Measurements from ENCODE around the gene ZG16.

Gene ZG16

GRCh38 chr16:29812754-29813643 is 34.9 kb downstream of the ZG16 start:
- Histone ChIP-seq H3K27me3 (ENCODE audit: low read depth) (no peaks in the 10 kb centered on the region), H3K9me3 (no peaks in the 10 kb centered on the region), H3K4me1 (peaks cover 38% of the 10 kb centered on the region), H3K4me3 (peak overlapping the region; percentile 54), H3K36me3 (replicated peaks) (peaks cover 26% of the 10 kb centered on the region)
- in situ Hi-C loops (cut with MboI; ENCODE audit: low sequenced_read_pairs) = no loop called here
- no peak for DNase-seq (ENCODE audit: low spot score in 2 of 2)

GRCh38 chr16:29813644-29814562 is 35.8 kb downstream of the ZG16 start:
- in situ Hi-C loops (cut with MboI; ENCODE audit: low sequenced_read_pairs) = no loop called here
- Histone ChIP-seq H3K9me3 (no peaks in the 10 kb centered on the region), H3K27me3 (ENCODE audit: low read depth) (no peaks in the 10 kb centered on the region), H3K4me1 (peaks cover 40% of the 10 kb centered on the region), H3K36me3 (replicated peaks) (peaks cover 26% of the 10 kb centered on the region), H3K4me3 (no peak overlapping the region)
- DNase-seq (ENCODE audit: low spot score in 2 of 2) = no peak

GRCh38 chr16:29814592-29814991 is 36.5 kb downstream of the ZG16 start:
- Histone ChIP-seq H3K4me3 (no peak overlapping the region), H3K4me1 (peaks cover 36% of the 10 kb centered on the region)
- in situ Hi-C loops (cut with MboI; ENCODE audit: low sequenced_read_pairs) = no loop called here

GRCh38 chr16:29815032-29815721 is 37.1 kb downstream of the ZG16 start:
- DNase-seq (ENCODE audit: low spot score in 2 of 2) = peak; percentile 19 to 69
- Histone ChIP-seq H3K27me3 (ENCODE audit: low read depth) (no peaks in the 10 kb centered on the region), H3K9me3 (no peaks in the 10 kb centered on the region), H3K36me3 (replicated peaks) (peaks cover 29% of the 10 kb centered on the region), H3K4me3 (peak overlapping the region; percentile 69), H3K4me1 (peaks cover 36% of the 10 kb centered on the region)
- in situ Hi-C loops (cut with MboI; ENCODE audit: low sequenced_read_pairs) = no loop called here

More at GRCh38 chr16:29814592-29814991, 36.5 kb downstream of the ZG16 start:
- peaks cover 27% of the 10 kb centered on the region for H3K36me3 ChIP-seq (replicated peaks)
- H3K9me3 ChIP-seq = no peaks in the 10 kb centered on the region
- H3K27me3 ChIP-seq (ENCODE audit: low read depth) = no peaks in the 10 kb centered on the region
- no peak for DNase-seq (ENCODE audit: low spot score in 2 of 2)

- Histone ChIP-seq H3K9me3 (no peaks in the 10 kb centered on the region), H3K36me3 (replicated peaks) (peaks cover 35% of the 10 kb centered on the region), H3K4me3 (peak within 1 kb of the TSS; percentile 69), H3K4me1 (peaks cover 30% of the 10 kb centered on the region), H3K27me3 (ENCODE audit: low read depth) (no peaks in the 10 kb centered on the region)
- peak; percentile 98 for DNase-seq (ENCODE audit: low spot score in 2 of 2)
- in situ Hi-C loops (cut with MboI; ENCODE audit: low sequenced_read_pairs) = no loop called here
Measured at GRCh38 chr16:29815793-29816693, 38.0 kb downstream of the ZG16 start, which contains the start of gene PAGR1. Gene PAGR1 (plus strand): TSS chr16:29816152. CDS start chr16:29816526, 374 bp downstream.

GRCh38 chr16:29816694-29817441 is 38.8 kb downstream of the ZG16 start:
- in situ Hi-C loops (cut with MboI; ENCODE audit: low sequenced_read_pairs) = no loop called here
- peak; percentile 57 to 78 for DNase-seq (ENCODE audit: low spot score in 2 of 2)
- Histone ChIP-seq H3K4me3 (peak overlapping the region; percentile 69), H3K9me3 (no peaks in the 10 kb centered on the region), H3K36me3 (replicated peaks) (peaks cover 36% of the 10 kb centered on the region), H3K4me1 (peaks cover 27% of the 10 kb centered on the region), H3K27me3 (ENCODE audit: low read depth) (no peaks in the 10 kb centered on the region)

GRCh38 chr16:29818082-29818481 is 40.0 kb downstream of the ZG16 start:
- DNase-seq (ENCODE audit: low spot score in 2 of 2) = no peak
- Histone ChIP-seq H3K9me3 (no peaks in the 10 kb centered on the region), H3K4me3 (no peak overlapping the region), H3K4me1 (peaks cover 22% of the 10 kb centered on the region), H3K36me3 (replicated peaks) (peaks cover 36% of the 10 kb centered on the region), H3K27me3 (ENCODE audit: low read depth) (no peaks in the 10 kb centered on the region)
- in situ Hi-C loops (cut with MboI; ENCODE audit: low sequenced_read_pairs) = no loop called here

GRCh38 chr16:29819506-29819905 is 41.5 kb downstream of the ZG16 start:
- Histone ChIP-seq H3K27me3 (ENCODE audit: low read depth) (no peaks in the 10 kb centered on the region), H3K36me3 (replicated peaks) (peaks cover 36% of the 10 kb centered on the region), H3K4me3 (no peak overlapping the region), H3K9me3 (no peaks in the 10 kb centered on the region), H3K4me1 (peaks cover 21% of the 10 kb centered on the region)
- DNase-seq (ENCODE audit: low spot score in 2 of 2) = no peak
- in situ Hi-C loops (cut with MboI; ENCODE audit: low sequenced_read_pairs) = no loop called here

- peak within 1 kb of the TSS; percentile 20 for H3K4me3 ChIP-seq
- peaks cover 16% of the 10 kb centered on the region for H3K4me1 ChIP-seq
- in situ Hi-C loops (cut with MboI; ENCODE audit: low sequenced_read_pairs) = no loop called here
- H3K9me3 ChIP-seq = no peaks in the 10 kb centered on the region
- peak in 1 of 2 experiments; percentile 53 for DNase-seq (ENCODE audit: low spot score in 2 of 2)
- H3K36me3 ChIP-seq (replicated peaks) = peaks cover 36% of the 10 kb centered on the region
- no peaks in the 10 kb centered on the region for H3K27me3 ChIP-seq (ENCODE audit: low read depth)
Measured at GRCh38 chr16:29820271-29820701, 42.2 kb downstream of the ZG16 start, which contains the start of gene MVP. Gene MVP (plus strand): TSS chr16:29820462. CDS start chr16:29830550, 10,088 bp downstream.

- H3K4me1 ChIP-seq = peaks cover 15% of the 10 kb centered on the region
- peak overlapping the region; percentile 20; the same call in 1 of the 2 replicates for H3K4me3 ChIP-seq
- in situ Hi-C loops (cut with MboI; ENCODE audit: low sequenced_read_pairs) = no loop called here
- H3K36me3 ChIP-seq (replicated peaks) = peaks cover 36% of the 10 kb centered on the region
- no peaks in the 10 kb centered on the region for H3K9me3 ChIP-seq
- no peak for DNase-seq (ENCODE audit: low spot score in 2 of 2)
- H3K27me3 ChIP-seq (ENCODE audit: low read depth) = no peaks in the 10 kb centered on the region
Measured at GRCh38 chr16:29820730-29821642, 42.9 kb downstream of the ZG16 start.

GRCh38 chr16:29821643-29822115 is 43.6 kb downstream of the ZG16 start:
- peaks cover 36% of the 10 kb centered on the region for H3K36me3 ChIP-seq (replicated peaks)
- H3K4me1 ChIP-seq = peaks cover 15% of the 10 kb centered on the region
- no peaks in the 10 kb centered on the region for H3K9me3 ChIP-seq
- no peak for DNase-seq (ENCODE audit: low spot score in 2 of 2)
- no peak overlapping the region for H3K4me3 ChIP-seq
- H3K27me3 ChIP-seq (ENCODE audit: low read depth) = no peaks in the 10 kb centered on the region
- in situ Hi-C loops (cut with MboI; ENCODE audit: low sequenced_read_pairs) = no loop called here

All from HAP-1 (cell line).